ENCODE data around the gene GCNA.
"Not testable (repeated sequence)": the region's sequence is repeated elsewhere in the genome, so short reads cannot be mapped to it uniquely, and the experiment has no call there.

GCNA gene

DNA sequence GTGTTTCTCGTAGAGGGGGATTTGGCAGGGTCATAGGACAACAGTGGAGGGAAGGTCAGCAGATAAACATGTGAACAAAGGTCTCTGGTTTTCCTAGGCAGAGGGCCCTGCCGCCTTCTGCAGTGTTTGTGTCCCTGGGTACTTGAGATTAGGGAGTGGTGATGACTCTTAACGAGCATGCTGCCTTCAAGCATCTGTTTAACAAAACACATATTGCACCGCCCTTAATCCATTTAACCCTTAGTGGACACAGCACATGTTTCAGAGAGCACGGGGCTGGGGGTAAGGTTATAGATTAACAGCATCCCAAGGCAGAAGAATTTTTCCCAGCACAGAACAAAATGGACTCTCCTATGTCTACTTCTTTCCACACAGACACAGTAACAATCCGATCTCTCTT is 66.2 kb downstream of the GCNA start:
- not testable (repeated sequence) for DNase-seq

DNA sequence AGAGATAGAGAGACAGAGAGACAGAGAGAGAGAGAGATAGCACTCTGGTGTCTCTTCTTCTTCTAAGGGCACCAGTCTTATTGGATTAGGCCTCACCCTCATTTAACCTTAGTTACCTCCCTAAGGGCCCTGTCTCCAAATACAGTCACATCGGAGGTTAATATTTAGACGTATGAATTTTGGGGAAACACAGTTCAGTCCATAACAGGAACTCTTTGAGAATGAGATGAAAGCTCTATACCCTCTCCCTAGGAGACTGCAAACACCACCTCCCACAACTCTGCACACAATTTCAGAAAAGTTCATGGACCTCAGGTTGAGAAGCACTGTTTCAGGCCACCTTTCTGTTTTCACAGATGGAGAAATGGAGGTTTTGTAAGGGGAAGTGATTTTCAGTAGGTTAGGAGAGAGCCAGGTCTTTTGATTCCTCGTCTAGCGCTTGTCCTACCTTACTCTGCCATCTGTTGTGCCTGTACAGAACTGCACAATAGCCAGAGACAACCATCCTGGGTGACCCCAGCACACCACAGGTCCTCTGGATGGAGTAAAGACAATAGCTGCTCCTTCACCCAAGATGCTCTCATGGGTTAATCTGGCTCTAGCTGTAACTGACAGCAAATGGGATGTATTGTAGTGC is 72.2 kb downstream of the GCNA start:
- DNase-seq: peak; percentile 10

GRCh38 chrX:71652405-71652804 is 74.2 kb downstream of the GCNA start:
- DNase-seq: peak; percentile 25

GRCh38 chrX:71653344-71653743 is 75.1 kb downstream of the GCNA start:
- no peak for DNase-seq

GRCh38 chrX:71657267-71657666 is 79.0 kb downstream of the GCNA start:
- DNase-seq: no peak

DNA sequence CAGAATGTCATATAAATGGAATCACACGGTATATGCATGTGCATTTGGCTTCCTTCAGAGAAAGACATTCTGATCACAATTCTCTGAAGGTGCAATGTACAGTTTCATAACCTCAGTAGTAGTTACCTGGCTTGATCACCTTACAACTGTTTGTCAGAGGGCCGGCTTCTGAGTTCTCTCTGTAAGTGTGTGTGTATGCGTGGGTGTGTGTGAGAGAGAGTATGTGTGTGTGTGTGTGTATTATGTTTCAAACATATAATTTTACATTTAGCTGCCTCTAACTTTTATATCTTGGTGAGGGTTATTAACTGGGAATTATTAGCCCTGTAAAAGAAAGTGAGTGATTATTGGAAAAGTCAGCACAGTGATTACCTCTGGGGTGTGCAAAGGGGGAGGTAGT is 81.1 kb downstream of the GCNA start:
- DNase-seq: no peak

DNA sequence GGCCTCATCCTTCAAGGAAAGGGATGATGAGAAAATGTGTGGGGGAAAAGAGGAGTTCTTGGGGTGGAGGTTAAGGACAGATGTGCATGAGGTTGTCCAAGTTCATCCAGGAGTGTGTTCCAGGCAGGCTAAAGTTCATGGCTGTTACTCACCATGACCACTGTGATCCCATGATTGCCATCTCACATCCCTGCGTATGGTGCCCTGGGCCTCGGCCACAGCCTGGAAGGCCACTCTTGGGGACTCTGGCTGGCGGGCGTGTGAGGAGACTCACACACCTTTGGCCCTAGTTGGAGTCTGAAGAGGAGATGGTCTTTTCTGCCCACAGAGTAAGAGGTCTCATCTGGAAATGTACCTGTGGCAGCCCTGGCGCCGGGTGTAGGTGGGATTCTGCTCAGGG is 81.7 kb downstream of the GCNA start:
- DNase-seq: no peak

DNA sequence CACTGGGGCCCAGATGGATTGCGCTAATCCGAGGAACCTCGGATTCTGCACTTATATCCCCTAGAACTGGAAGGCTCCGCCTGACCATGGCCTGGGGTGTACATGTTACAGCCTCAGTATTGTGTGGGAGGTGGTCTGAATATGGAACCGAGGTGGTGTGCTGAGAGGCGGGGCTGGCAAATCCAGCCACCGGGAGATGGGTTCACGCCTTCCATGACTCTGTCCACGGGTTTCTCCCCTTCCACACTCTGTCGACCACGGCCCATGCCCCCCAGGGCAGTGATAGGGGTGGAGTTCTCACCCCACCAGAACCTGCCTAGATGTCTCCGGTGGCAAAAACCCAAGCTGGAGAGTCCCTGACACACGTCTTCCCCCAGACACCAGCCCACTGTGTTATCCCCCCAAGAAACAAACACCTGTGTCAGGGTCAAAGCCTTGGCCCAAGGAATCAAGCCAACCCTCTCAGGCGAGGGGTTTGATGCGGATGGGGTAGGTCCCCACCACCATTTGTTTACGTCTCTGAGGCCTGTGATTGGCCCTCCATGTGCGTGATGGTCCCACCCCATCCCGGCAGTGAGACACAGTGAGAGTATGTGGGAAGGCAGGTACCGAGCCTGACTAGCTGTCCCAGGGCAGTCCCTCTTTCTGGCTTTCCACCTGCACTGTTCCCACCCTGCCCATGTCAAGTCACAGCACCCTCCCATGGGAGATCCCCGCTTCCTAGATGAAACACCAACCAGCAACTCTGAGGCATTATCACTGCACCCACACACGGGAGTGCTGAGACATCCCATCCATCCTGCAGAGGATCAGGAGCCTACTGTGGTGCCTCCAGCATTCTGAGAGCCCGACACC is 82.6 kb downstream of the GCNA start:
- no peak for DNase-seq

DNA sequence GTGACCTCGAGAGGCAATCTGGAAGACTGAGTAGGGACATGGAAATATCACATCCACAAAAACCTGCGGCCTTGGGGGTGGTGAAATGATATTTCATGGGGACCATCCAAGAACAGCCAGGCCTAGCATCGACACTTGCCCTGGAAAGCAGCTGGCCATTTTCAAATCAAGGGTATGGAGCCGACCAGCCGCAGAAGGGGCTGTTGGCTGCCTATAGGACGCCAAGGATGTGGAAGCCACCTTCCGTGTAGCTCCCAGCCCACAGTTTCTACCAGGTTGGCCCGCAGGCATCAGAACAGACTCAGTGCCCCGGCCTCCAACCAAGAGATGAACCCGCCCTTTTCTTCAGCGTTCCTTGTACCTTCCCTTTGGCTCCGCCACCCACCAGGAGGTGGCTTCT is 83.7 kb downstream of the GCNA start:
- no peak for DNase-seq

- not testable (repeated sequence) for DNase-seq
Observed at GRCh38 chrX:71662654-71663053, 84.4 kb downstream of the GCNA start.
